Calu3 (cell line): ENCODE measurements around the gene ZNF280D. TPM values are rescaled to one million over a fixed set of nuclear protein-coding genes. Genes with fewer than 3 reads are reported as not detected.

ENCODE experiments used
- BruUV-seq: library from RNA; stranded (reverse); fragments of 400-500 nt; replicated peaks from 2 replicates; lab custom pipeline; 2021; lab: Mats Ljungman, UMichigan
- CTCF ChIA-PET: fragments of 300-600 bp; sonication (Branson Sonifier 250); formaldehyde crosslinking; loops from one replicate; lab custom pipeline; 2022; ENCODE audit warnings: antibody characterized with exemption; lab: Charles Lee
- DNase-seq: peaks from one replicate; pipeline ENCODE4 v3.0.0; 2022
- H3K27ac Mint-ChIP-seq: one replicate; pipeline ENCODE4 v1.8.0; 2022; ENCODE audit warnings: mixed read lengths; ENCODE audit not compliant: unreplicated experiment
- H3K27me3 Mint-ChIP-seq: one replicate; pipeline ENCODE4 v1.8.0; 2022; ENCODE audit warnings: mixed read lengths; ENCODE audit not compliant: unreplicated experiment
- H3K36me3 Mint-ChIP-seq: one replicate; pipeline ENCODE4 v1.8.0; 2022; ENCODE audit warnings: mild to moderate bottlenecking, moderate library complexity, mixed read lengths; ENCODE audit not compliant: insufficient read depth, unreplicated experiment
- H3K4me1 Mint-ChIP-seq: one replicate; pipeline ENCODE4 v1.8.0; 2022; ENCODE audit warnings: mild to moderate bottlenecking, low read depth, mixed read lengths; ENCODE audit not compliant: unreplicated experiment
- H3K4me3 Mint-ChIP-seq: one replicate; pipeline ENCODE4 v1.8.0; 2022; ENCODE audit warnings: mild to moderate bottlenecking, low read depth, moderate library complexity, mixed read lengths; ENCODE audit not compliant: unreplicated experiment
- H3K9me3 Mint-ChIP-seq: one replicate; pipeline ENCODE4 v1.8.0; 2022; ENCODE audit warnings: low read depth, mixed read lengths; ENCODE audit not compliant: unreplicated experiment
- intact Hi-C: fragments of 100-400 bp; cut with micrococcal nuclease; formaldehyde crosslinking; loops from one replicate; pipeline ENCODE4 v1.10.0; 2022; ENCODE audit not compliant: unreplicated experiment
- total RNA-seq: library from RNA; stranded (reverse); gene quantifications from 2 replicates; pipeline ENCODE4 v1.2.3, GENCODE V29; 2022
- TF ChIP-seq, protein P1 (sequence below): fragments of 200-600 bp; IDR thresholded peaks from one replicate; pipeline ENCODE4 v1.8.0; 2022; ENCODE audit warnings: antibody characterized with exemption; ENCODE audit not compliant: unreplicated experiment

Gene ZNF280D
- total RNA-seq, 1 experiment from 2014 or later = 36.0 TPM

DNA sequence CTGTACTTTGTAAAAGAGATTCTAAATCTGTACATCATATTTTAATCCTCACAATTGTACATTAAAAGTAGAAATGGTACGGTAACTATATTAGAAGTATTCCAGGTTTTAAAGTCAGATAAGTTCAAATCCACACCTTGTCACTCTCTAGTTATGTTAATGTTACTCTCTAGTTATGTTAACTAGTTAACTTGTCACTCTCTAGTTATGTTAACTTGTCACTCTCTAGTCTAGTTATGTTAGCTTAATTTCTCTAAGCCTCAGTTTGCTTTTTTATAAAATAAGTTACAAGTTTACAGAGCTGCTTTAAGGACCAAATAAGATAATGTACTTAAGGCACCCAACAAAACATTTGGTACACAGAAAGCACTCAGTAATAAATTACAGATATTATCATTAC, 42.6 kb downstream of the ZNF280D start:
- CTCF ChIA-PET = no interaction called here
- H3K4me3 Mint-ChIP-seq = no peak overlapping the region
- TF ChIP-seq, protein P1, sequence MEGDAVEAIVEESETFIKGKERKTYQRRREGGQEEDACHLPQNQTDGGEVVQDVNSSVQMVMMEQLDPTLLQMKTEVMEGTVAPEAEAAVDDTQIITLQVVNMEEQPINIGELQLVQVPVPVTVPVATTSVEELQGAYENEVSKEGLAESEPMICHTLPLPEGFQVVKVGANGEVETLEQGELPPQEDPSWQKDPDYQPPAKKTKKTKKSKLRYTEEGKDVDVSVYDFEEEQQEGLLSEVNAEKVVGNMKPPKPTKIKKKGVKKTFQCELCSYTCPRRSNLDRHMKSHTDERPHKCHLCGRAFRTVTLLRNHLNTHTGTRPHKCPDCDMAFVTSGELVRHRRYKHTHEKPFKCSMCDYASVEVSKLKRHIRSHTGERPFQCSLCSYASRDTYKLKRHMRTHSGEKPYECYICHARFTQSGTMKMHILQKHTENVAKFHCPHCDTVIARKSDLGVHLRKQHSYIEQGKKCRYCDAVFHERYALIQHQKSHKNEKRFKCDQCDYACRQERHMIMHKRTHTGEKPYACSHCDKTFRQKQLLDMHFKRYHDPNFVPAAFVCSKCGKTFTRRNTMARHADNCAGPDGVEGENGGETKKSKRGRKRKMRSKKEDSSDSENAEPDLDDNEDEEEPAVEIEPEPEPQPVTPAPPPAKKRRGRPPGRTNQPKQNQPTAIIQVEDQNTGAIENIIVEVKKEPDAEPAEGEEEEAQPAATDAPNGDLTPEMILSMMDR = no peak

DNA sequence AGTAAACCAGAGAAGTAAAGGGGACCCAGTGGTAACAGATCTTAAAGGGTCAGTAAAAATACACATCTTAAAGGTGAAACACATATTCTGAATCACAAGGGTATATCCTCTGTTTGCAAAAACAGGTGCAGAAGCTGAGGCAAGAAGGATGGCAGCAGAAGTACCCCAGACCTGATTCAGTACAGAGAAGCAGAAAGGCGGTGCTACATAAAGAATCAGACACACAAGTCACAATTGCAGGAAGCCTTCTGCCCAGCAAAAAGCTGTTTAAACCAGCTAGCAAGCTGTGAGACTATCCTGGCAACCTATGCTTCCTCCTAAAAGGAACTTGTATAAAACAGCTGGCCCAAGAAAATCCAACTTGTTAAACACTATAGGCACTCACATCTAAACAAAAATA, 49.4 kb downstream of the ZNF280D start:
- TF ChIP-seq, protein P1 = no peak
- BruUV-seq = no TSS peak
- Mint-ChIP-seq H3K27me3 (no peaks in the 10 kb centered on the region), H3K4me3 (no peak overlapping the region), H3K36me3 (no peaks in the 10 kb centered on the region), H3K27ac (no peak overlapping the region), H3K9me3 (no peaks in the 10 kb centered on the region), H3K4me1 (no peaks in the 10 kb centered on the region)
- CTCF ChIA-PET = no interaction called here
- intact Hi-C loops = loop anchor here (10.0 kb wide), 1 partner anchor 189 kb away; no protein-coding TSS in a partner anchor
- no peak for DNase-seq

More for the DNA sequence above, 42.6 kb downstream of the ZNF280D start:
- Mint-ChIP-seq H3K4me1 (no peaks in the 10 kb centered on the region), H3K9me3 (no peaks in the 10 kb centered on the region), H3K36me3 (no peaks in the 10 kb centered on the region), H3K27me3 (no peaks in the 10 kb centered on the region), H3K27ac (no peak overlapping the region)
- DNase-seq = no peak
- intact Hi-C loops = no loop called here
- no TSS peak for BruUV-seq

DNA sequence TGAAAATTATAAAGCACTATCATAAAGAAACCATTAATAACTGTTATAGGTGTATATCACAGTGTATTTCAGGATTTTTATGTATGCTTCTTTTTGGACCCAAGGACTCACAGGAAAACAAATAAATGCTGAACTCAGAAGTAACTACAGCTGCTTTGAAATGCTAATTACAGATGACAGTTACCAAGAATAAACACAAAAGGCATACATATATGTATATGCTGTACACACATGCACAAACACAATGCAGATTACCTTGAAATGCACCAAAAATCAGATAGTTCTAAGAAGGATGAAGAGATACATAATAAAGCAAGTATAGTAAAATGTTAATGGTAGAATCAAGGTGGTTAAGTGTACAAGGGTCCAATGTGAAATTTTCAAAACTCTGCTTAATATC, 52.2 kb downstream of the ZNF280D start:
- H3K27me3 Mint-ChIP-seq = no peaks in the 10 kb centered on the region
- H3K36me3 Mint-ChIP-seq = no peaks in the 10 kb centered on the region
- CTCF ChIA-PET = no interaction called here
- no peak overlapping the region for H3K4me3 Mint-ChIP-seq
- DNase-seq = no peak
- intact Hi-C loops = loop anchor here (10.0 kb wide), 1 partner anchor 186 kb away; no protein-coding TSS in a partner anchor
- H3K4me1 Mint-ChIP-seq = no peaks in the 10 kb centered on the region
- TF ChIP-seq, protein P1 = no peak
- no peaks in the 10 kb centered on the region for H3K9me3 Mint-ChIP-seq
- BruUV-seq = no TSS peak
- H3K27ac Mint-ChIP-seq = no peak overlapping the region

DNA sequence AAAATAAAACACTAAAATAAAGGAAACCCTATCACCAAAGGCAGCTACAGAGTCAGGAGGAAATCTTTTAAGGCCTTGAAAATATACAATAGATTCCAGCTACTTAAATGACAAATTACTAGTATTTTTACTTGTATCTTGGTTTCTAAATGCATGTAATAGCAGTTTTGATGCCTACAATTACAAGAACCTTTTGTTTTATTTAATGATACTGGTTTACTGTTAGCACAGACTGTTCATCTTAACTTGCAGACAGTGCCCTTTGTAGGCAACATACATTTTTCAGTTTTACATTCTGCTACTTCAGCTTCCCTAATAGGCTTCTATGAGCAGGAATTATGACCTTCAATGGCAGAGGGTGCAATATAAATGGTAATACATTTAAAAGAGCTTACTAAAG, 54.1 kb downstream of the ZNF280D start:
- no peak for DNase-seq
- H3K4me3 Mint-ChIP-seq = no peak overlapping the region
- no peaks in the 10 kb centered on the region for H3K9me3 Mint-ChIP-seq
- no peaks in the 10 kb centered on the region for H3K27me3 Mint-ChIP-seq
- H3K27ac Mint-ChIP-seq = no peak overlapping the region
- H3K4me1 Mint-ChIP-seq = no peaks in the 10 kb centered on the region
- BruUV-seq = no TSS peak
- TF ChIP-seq, protein P1 = no peak
- intact Hi-C loops = no loop called here
- CTCF ChIA-PET = interaction anchor here (1.3 kb wide), 1 partner anchor 38 kb away, joined by 3 read pairs; no protein-coding TSS in a partner anchor
- no peaks in the 10 kb centered on the region for H3K36me3 Mint-ChIP-seq
